GM21360 (cell line): ENCODE results near the gene SGCA.

Experiments
- ATAC-seq: cut with Tn5 transposase; IDR thresholded peaks from one replicate; pipeline ENCODE4 v1.9.1; 2021; ENCODE audit warnings: mild to moderate bottlenecking, moderate library complexity; ENCODE audit not compliant: unreplicated experiment

SGCA gene

DNA sequence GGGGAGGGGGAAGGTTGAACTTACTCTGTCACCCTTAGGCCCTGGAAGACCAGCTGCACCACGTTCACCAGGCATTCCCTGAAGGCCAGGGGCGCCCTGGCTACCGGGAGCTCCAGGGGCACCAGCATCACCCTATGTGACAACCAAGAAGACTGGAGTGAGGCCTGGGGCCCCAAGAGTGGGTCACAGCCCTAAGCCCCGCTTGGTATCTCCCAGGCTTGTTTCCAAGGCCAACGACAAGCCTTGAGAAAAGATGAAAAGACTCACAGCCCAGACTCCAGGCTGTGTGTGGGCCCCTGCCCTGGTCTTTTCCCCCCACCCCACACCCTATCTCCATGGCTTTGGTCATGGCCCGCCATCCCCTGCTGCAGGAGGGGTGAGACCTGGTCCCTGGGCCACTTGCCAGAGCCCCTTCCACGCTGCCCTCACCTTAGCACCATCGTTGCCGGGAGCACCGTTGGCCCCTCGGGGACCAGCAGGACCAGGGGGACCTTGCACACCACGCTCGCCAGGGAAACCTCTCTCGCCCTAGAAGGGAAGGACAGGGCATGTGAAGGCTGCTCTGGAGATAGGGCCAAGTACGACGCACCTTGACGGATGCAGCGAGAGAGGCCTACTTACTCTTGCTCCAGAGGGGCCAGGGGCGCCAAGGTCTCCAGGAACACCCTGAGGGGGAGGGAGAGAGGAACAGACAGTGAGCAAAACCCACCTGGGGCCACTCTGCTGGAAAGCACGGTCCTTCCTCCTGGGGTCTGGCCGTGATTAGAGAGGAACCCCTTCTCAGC lies 25.7 kb downstream of the SGCA start:
- ATAC-seq, result no peak

GRCh38 chr17:50192144-50192617 lies 26.4 kb downstream of the SGCA start:
- no peak for ATAC-seq

DNA sequence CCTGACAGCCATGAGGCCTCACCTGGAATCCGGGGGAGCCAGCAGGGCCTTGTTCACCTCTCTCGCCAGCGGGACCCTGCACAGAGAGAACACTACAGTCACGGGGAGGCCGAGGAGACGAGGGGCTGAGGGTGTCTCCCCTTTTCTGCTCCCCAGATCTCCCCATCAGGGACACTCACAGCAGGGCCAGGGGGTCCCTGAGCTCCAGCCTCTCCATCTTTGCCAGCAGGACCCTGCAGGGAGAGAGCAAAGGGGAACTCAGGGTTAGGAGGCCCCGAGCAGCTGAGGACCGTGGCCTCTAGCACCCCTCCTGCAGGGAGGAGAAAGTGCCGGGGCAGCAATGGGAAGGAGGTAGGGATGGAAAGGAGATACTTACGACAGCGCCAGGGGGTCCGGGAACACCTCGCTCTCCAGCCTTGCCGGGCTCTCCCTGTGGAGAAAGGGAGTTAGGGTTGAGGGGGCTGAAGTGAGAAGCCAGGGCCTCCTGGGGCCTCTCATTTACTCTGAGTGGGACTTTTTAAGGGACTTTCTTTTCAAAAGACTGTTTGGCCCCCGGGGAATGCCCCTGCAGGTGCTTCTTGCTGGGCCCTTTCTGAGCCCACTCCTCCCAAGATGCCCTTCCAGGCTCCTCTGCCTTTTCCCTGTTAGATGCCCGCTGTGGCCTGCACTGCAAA lies 26.9 kb downstream of the SGCA start:
- no peak for ATAC-seq

DNA sequence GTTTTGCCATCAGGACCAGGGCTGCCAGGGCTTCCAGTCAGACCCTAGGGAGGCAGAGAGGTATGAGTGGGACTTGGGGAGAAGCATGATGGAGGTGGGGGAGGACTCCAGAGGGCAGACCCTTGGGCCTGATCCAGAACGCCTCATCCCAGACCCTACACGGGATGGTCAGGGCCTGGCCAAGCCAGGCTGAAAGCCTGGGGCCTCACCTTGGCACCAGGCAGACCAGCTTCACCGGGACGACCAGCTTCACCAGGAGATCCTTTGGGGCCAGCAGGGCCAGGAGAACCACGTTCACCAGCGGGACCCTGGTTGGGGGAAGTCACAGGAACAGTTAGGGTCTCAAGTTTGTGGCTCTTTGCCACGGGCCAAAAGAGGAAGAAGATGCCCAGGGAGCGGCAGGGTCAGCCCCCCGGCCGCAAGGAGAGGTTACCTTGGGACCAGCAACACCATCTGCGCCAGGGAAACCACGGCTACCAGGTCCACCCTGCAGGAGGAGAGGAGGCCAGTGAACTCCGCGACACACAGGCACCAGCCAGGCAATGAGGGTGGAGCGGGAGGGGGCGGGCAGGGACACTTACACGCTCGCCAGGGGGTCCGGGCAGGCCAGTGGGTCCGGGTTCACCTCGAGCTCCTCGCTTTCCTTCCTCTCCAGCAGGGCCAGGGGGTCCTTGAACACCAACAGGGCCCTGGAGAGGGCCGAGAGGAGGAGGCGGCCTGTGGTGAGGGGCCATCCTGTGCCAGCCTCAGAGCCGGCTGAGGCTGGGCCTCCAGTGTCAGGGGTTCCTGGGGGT lies 28.5 kb downstream of the SGCA start:
- ATAC-seq, result no peak

- no peak for ATAC-seq
Measured at GRCh38 chr17:50194934-50195865, 29.4 kb downstream of the SGCA start.

- ATAC-seq, result no peak
Measured at GRCh38 chr17:50196036-50196435, 30.2 kb downstream of the SGCA start.

- ATAC-seq, result no peak
Measured at GRCh38 chr17:50196826-50197225, 31.0 kb downstream of the SGCA start.

GRCh38 chr17:50198026-50198669 lies 32.3 kb downstream of the SGCA start:
- ATAC-seq, result no peak

DNA sequence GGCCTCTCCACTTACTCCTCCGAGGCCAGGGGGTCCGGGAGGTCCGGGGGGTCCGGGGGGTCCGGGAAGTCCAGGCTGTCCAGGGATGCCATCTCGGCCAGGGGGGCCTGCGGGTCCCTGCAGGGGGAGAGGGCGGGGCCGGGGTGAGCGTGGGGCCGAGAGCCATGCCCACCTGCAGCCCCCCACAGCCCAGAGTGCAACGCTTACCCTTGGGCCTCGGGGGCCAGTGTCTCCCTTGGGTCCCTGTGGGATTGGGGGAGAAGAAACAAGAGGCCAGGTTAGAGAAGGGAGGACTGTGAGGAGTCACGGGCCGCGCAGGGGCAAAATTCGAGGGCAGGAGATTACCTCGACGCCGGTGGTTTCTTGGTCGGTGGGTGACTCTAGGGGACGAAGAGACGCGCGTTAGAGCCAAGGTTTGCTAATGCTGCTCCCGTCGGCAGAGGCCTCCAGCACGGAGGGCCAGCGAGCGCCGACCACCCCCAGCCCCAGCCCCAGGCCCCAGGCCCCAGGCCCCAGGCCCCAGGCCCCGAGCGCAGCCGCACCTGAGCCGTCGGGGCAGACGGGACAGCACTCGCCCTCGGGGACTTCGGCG lies 33.5 kb downstream of the SGCA start:
- ATAC-seq, result no peak

GRCh38 chr17:50199803-50200456 lies 34.1 kb downstream of the SGCA start:
- ATAC-seq, result peak; percentile 35

GRCh38 chr17:50200457-50201275 lies 34.9 kb downstream of the SGCA start:
- peak; percentile 68 for ATAC-seq

GRCh38 chr17:50201276-50201854 lies 35.6 kb downstream of the SGCA start, which contains the start of gene COL1A1:
Gene COL1A1, minus strand, starts transcription at chr17:50201631. Its CDS starts 118 bp downstream, at chr17:50201513.
- no peak for ATAC-seq

DNA sequence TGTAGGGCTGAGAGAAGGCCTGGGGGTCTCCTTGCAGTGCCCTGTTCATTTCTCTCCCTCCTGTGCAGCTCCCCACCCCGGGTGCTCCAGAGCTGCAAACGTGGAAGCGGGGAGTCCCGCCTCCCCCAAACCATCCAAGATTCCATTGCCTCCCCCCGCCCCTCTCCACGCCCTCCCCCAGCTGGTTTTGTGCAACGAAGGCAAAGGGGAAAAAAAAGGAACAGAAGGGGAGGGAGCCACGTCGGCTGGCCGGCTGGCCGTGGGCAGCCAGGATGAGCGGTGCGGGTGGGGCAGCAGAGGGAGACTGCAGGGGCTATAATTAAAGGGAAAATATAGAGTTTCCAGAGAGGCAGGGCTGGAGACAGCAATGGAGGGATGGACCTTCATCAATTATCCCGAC lies 37.3 kb downstream of the SGCA start:
- no peak for ATAC-seq

DNA sequence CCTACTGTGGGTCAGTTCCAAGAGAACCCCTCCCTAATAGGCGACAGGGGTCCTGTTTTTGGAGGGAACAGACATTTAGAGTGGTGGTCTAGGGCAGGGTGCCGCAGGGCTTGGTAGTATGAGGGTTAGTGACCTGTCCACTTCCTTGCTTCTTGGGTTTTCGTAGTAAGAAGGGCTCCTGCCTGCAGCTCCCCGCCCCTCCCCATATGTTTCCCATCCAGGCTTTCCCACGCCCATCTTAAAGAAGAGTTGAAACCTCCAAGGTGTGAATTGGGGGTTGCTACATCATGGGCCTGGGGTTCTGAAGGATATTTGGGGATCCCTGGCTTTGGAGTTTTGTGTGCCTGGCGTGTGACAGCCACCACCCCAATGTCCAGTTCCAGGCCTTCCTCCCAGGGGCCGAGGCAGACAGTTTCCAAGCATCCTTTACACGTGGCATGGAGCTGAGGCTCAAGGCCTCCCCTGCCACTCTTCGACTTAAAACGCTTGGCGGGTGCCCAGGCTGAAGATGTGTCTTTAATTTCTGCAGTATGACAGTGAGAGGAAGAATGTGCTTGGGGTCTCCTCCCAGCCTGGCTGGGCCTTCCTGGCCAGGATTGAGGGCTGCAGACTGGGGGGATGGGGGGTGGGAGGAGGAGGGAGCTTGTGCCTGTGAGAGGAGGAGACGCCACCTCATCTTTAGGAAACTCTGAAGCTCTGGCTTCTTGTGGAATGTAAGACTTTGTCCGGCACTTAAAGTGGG lies 38.0 kb downstream of the SGCA start:
- no peak for ATAC-seq

DNA sequence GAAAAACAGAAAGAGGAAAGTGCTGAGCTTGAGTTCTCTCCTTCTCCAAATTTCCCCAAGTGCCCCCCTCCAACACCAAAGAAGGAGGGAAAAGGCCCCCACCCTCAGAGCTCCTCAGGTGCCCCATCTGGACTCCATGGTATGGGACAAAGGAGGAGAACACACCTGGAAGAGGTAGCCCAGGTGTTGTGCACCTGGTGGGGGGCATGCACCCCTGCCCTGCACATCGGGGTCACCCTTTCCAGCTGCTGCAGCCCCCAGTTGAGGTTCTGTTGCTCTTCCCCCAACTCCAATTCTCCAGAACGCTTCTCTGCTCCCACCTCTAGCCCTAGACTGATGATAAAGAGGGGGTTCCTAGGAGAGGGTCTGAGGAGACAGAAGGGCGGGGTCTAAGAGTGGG lies 38.6 kb downstream of the SGCA start:
- ATAC-seq, result no peak

DNA sequence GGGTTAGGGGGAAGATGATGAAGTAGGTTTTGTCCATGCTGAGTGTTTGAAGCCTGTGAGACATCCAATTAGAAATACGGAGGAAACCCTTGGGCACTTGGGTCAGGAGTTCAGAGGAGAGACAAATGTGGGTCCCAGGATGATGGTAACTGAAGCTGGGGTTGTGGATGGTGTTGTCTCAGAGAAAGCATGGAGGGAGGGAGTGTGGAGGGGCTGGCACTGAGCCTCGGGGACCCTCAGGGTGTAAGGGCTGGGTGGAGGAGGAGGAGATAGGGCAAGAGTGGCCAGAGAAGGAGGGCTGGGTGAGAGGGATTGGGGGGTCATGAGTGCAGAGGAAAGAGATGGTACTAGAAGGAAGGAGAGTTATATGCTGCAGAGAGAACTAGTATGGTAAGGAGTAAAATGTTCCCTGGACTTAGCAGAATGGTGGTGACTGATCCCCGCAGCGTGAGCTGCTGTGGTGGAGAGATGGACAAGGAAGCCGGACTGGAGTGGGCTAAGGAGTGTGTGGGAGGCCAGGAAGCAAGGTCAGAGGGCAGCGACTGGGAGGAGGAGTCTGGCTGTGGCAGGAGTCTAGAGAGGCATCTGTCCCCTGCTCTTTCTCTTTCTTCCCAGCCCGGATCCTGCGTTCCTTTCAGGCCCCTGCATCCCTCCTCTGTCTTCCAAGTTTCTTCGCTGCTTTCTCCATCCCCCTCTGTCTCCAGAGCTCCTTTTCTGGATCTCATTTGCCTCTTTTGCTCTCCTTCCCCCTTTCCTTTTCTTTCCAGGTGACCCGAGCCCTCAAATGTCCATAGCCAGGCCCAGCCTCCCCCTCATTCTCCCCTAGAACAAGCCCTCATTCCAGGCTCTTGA lies 39.5 kb downstream of the SGCA start:
- ATAC-seq, result no peak
